SH-SY5Y (cell line): ENCODE data around the gene CORO2B.

Source experiments
- GATA2 ChIP-seq: IDR thresholded peaks from 2 replicates; pipeline ENCODE4 v1.6.1; 2011; ENCODE audit warnings: mild to moderate bottlenecking, low read depth, low read length
- GATA3 ChIP-seq: IDR thresholded peaks from 2 replicates; pipeline ENCODE4 v1.6.1; 2011; ENCODE audit warnings: low read depth, mild to moderate bottlenecking, low read length, moderate library complexity

DNA sequence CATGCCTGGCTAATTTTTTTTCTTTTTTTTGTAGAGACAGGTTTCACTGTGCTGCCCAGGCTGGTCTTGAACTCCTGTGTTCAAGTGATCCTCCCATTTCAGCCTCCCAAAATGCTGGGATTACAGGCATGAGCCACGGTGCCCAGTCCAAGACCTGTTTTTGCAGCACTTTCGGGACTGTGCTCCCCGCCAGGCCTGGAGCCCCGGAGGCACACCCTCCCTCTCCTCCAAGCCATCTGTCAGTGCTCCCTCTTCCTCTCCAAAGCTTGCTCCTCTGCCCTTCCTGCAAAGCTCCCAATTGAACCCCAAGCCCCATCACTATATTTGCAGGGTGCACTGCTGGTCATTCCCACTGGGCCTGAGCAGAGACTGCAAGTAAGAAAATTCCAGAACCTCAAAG, 98.1 kb downstream of the CORO2B start:
- TF ChIP-seq GATA2 (no peak), GATA3 (no peak)
